ENCODE data around the gene CTSA.

The CTSA gene

DNA sequence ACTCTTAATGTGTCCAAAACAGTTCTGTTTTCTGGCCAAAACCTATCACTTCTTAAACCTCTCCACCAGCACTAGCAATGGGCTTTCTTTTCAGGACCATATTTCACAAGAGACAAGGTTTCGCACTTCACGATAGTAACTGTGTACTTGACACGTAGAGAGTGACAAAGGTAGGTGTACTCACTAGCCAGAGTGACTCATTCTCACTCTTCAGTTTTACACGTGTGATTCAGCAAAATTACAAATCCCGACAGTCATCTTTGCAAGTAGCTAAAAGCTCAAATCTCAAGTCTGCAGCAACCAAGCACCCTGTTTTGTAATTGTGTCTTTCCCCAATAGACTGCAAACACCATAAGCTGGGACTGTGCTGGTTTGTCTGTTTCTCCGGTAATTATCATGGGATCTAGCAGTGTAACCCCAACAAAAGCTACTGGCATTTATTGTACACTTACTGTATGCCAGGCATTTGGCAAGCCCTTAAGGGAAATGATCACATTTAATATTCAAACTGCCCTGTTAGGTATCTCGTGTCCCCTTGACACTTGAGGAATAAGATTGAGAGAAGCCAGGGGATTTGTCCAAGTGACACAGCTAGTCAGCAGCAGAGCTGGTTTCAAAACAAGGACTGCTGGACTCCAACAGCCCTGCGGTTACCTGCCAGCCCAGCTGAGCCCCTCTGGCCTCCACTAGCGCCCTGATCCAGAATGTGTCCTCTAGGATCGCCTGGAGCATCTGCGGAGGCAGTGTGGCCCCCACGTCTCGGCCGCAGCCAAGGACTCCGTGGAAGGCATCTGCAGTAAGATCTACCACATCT is 53.2 kb downstream of the CTSA start:
- DNase-seq = no peak

GRCh38 chr20:45944965-45945677 is 54.0 kb downstream of the CTSA start:
- DNase-seq = no peak

DNA sequence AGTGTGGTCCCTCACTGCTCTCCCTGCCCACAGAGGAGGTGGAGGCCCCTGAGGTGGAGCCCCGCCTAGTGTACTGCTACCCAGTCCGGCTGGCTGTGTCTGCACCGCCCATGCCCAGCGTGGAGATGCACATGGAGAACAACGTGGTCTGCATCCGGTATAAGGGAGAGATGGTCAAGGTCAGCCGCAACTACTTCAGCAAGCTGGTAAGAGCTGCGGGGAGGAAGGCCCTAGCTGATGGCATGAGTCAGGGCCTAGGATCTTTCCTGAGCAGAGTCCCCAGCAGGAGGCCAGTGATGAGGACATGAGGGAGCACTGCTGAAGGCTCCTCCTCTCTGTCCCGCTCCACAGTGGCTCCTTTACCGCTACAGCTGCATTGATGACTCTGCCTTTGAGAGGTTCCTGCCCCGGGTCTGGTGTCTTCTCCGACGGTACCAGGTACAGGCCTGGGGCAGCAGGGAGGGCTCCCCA is 54.6 kb downstream of the CTSA start:
- DNase-seq = no peak

DNA sequence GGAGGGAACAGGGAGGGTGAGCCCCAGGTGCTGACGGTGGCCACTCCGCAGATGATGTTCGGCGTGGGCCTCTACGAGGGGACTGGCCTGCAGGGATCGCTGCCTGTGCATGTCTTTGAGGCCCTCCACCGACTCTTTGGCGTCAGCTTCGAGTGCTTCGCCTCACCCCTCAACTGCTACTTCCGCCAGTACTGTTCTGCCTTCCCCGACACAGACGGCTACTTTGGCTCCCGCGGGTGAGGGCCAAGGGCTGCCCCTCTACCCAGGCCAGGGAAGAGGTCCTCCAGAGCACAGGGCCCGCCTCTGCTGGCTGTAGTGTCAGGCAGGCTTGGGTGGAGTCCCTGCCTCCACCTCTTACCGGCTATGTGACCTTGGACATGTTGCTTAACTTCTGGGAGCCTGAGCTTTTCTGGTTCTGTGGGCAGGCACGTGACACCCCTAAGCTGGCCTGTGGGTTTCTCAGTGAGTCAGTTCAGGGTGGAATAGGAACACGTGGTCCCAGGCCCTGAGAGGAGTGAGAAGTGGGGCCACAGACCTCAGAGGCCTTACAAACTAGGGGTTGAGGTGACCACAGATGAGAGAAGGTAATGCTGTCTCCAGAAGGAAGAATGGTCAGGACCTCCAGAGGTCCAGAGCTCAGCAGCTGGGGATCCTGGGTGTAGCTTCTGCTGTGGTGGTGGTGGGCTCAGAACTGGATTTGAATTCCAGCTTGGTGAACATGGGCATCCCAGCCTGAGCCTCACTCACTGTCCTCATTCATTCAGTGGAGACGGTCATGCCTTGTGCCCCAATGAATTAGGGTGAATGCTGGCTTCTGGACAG is 55.2 kb downstream of the CTSA start:
- no peak for DNase-seq

- DNase-seq = no peak
These were observed 56.2 kb downstream of the CTSA start for GRCh38 chr20:45947110-45947866.

GRCh38 chr20:45948261-45948733 is 57.2 kb downstream of the CTSA start:
- no peak for DNase-seq
